NCI-H2171 (cell line): ENCODE results near the gene RRBP1.
"Not testable (repeated sequence)": the region's sequence is repeated elsewhere in the genome, so short reads cannot be mapped to it uniquely, and the experiment has no call there.

ENCODE experiments used
- DNase-seq: peaks from one replicate; lab custom pipeline; 2025; lab: John Stamatoyannopoulos, UW

RRBP1 gene

GRCh38 chr20:17661121-17661744, 20.8 kb downstream of the RRBP1 start:
- DNase-seq = no peak

- no peak for DNase-seq
Measured at GRCh38 chr20:17660667-17661066, 21.4 kb downstream of the RRBP1 start.

- no peak for DNase-seq
Measured at GRCh38 chr20:17659801-17660200, 22.2 kb downstream of the RRBP1 start.

GRCh38 chr20:17659344-17659743, 22.7 kb downstream of the RRBP1 start:
- DNase-seq = not testable (repeated sequence)

- no peak for DNase-seq
Measured at GRCh38 chr20:17658648-17658993, 23.4 kb downstream of the RRBP1 start.

- no peak for DNase-seq
Measured at GRCh38 chr20:17657898-17658647, 24.0 kb downstream of the RRBP1 start.

- no peak for DNase-seq
Measured at GRCh38 chr20:17657079-17657825, 24.8 kb downstream of the RRBP1 start.

GRCh38 chr20:17655865-17656479, 26.1 kb downstream of the RRBP1 start:
- no peak for DNase-seq

- no peak for DNase-seq
Measured at GRCh38 chr20:17655286-17655651, 26.8 kb downstream of the RRBP1 start.

- no peak for DNase-seq
Measured at GRCh38 chr20:17654649-17655285, 27.3 kb downstream of the RRBP1 start.

- DNase-seq = no peak
Measured at GRCh38 chr20:17653835-17654648, 28.0 kb downstream of the RRBP1 start.

- DNase-seq = no peak
Measured at GRCh38 chr20:17652411-17652810, 29.6 kb downstream of the RRBP1 start.

GRCh38 chr20:17651760-17652388, 30.2 kb downstream of the RRBP1 start:
- no peak for DNase-seq

- no peak for DNase-seq
Measured at GRCh38 chr20:17651129-17651759, 30.8 kb downstream of the RRBP1 start.

GRCh38 chr20:17650301-17651128, 31.5 kb downstream of the RRBP1 start:
- no peak for DNase-seq

GRCh38 chr20:17648791-17649730, 33.0 kb downstream of the RRBP1 start:
- DNase-seq = no peak

GRCh38 chr20:17648315-17648646, 33.8 kb downstream of the RRBP1 start:
- DNase-seq = no peak
